Brain microvascular endothelial cell (primary cell): ENCODE data around the gene CHST9.

ENCODE experiments used
- DNase-seq: peaks from one replicate; pipeline ENCODE4 v3.0.0-alpha.2; 2020
- H3K27ac ChIP-seq: fragments of 250-450 bp; sonication (Bioruptor Pico); 2 replicates; pipeline ENCODE4 v1.5.1; 2020; ENCODE audit warnings: mild to moderate bottlenecking, moderate library complexity
- H3K27me3 ChIP-seq: fragments of 250-450 bp; sonication (Bioruptor Pico); replicated peaks from 2 replicates; pipeline ENCODE4 v1.5.1; 2020; ENCODE audit warnings: mild to moderate bottlenecking
- H3K36me3 ChIP-seq: fragments of 250-450 bp; sonication (Bioruptor Pico); replicated peaks from 2 replicates; pipeline ENCODE4 v1.5.1; 2020; ENCODE audit warnings: mild to moderate bottlenecking
- H3K4me3 ChIP-seq: 2 replicates; pipeline ENCODE4 v1.5.1; 2011; ENCODE audit warnings: low read depth, mild to moderate bottlenecking, control low read depth, low read length, moderate library complexity
- in situ Hi-C: cut with HindIII; loops from 2 replicates; pipeline ENCODE4 v1.10.0; 2017; ENCODE audit warnings: low sequenced_read_pairs, low pct_ligation_motif_present
- TF ChIP-seq, protein P1 (sequence below): IDR thresholded peaks from 2 replicates; pipeline ENCODE4 v1.5.1; 2011; ENCODE audit warnings: low read depth, mild to moderate bottlenecking, moderate library complexity, low read length, control low read depth, inconsistent platforms; ENCODE audit errors: missing control alignments

The CHST9 gene

DNA sequence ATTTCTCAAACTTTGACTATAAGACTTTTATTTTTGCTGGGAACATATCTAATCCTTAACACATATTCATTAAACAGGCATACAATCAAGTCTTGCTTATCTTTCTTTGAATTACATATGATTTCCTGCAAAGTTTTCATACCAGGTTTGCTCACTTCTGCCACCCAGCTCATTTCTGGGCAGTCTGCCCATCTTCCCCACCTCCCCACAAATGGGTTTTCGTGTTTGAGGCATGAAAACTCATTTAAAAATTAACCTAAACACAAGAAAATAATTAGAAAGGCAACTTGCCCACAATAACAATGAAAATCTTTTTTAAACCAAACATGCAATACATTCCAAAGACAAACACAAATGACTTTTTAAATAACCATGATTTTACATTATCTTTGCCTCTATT, 3.4 kb downstream of the CHST9 start:
- in situ Hi-C loops, result no loop called here
- Histone ChIP-seq H3K36me3 (no peaks in the 10 kb centered on the region), H3K4me3 (no peak overlapping the region), H3K27ac (no peak overlapping the region), H3K27me3 (peaks cover 3% of the 10 kb centered on the region)
- no peak for DNase-seq
- TF ChIP-seq, protein P1, sequence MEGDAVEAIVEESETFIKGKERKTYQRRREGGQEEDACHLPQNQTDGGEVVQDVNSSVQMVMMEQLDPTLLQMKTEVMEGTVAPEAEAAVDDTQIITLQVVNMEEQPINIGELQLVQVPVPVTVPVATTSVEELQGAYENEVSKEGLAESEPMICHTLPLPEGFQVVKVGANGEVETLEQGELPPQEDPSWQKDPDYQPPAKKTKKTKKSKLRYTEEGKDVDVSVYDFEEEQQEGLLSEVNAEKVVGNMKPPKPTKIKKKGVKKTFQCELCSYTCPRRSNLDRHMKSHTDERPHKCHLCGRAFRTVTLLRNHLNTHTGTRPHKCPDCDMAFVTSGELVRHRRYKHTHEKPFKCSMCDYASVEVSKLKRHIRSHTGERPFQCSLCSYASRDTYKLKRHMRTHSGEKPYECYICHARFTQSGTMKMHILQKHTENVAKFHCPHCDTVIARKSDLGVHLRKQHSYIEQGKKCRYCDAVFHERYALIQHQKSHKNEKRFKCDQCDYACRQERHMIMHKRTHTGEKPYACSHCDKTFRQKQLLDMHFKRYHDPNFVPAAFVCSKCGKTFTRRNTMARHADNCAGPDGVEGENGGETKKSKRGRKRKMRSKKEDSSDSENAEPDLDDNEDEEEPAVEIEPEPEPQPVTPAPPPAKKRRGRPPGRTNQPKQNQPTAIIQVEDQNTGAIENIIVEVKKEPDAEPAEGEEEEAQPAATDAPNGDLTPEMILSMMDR, result no peak

DNA sequence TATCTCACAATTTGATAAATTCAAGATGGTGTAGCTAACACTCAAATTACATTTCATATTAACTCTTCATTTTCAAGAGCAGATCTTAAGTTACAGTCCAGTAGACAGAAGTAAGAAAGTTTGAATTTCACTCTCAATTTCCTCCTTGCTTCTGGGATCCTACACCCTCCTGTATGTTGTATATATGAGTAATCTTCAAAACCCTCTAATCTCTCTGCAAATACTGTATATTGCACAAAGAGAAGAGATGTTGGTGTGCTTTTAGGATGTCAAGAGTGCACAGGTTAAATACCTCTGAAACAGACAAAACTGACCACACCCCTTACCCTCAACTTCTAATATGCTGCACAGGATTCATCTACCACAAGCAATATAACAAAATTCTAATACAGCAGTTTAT, 6.7 kb downstream of the CHST9 start:
- Histone ChIP-seq H3K4me3 (no peak overlapping the region), H3K27ac (no peak overlapping the region), H3K36me3 (no peaks in the 10 kb centered on the region), H3K27me3 (no peaks in the 10 kb centered on the region)
- in situ Hi-C loops, result no loop called here
- DNase-seq, result no peak
- TF ChIP-seq, protein P1, result no peak

DNA sequence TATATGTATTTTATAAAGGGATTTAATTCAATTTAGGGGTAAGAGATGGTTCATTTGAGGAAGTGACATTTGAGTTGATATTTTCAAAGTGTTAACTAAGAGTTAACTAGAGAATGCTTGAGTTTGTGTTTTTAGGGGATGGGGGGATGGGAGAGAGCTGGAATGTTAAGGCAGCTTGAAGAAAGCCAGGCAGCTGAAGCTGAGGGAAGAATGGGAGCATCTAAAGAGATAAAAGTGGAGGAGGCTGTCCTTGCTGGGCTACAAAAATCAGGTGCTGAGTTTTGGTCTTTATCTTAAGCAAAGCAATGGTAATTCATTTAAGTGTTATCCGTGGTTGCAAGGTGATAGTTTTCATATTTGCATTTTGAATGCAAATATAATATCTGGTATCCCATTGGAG, 9.2 kb downstream of the CHST9 start:
- Histone ChIP-seq H3K4me3 (no peak overlapping the region), H3K27ac (no peak overlapping the region), H3K36me3 (no peaks in the 10 kb centered on the region), H3K27me3 (no peaks in the 10 kb centered on the region)
- in situ Hi-C loops, result no loop called here
- TF ChIP-seq, protein P1, result no peak
- DNase-seq, result no peak

DNA sequence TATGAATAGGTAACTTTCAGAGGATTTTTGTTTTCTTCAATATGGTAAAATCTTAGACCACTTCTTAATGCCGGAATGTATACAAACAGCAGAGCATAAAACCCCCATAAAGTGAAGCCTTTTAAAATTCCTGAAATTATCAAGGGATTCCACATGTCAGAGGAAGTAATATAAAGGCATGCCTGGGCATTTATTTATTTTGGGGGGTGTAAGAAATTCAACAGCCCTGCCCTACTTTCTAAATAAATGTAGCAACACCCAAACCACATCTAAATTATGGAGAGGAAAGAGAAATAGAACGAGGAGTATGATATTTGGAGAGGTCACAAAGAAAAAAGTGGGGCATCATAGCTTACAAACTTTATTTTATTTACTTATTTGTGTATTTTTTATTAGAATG, 9.9 kb downstream of the CHST9 start:
- no peak for DNase-seq
- Histone ChIP-seq H3K27me3 (no peaks in the 10 kb centered on the region), H3K27ac (no peak overlapping the region), H3K36me3 (no peaks in the 10 kb centered on the region), H3K4me3 (no peak overlapping the region)
- TF ChIP-seq, protein P1, result no peak
- in situ Hi-C loops, result no loop called here

- H3K27ac ChIP-seq, result no peak overlapping the region
- H3K36me3 ChIP-seq, result no peaks in the 10 kb centered on the region
- no peaks in the 10 kb centered on the region for H3K27me3 ChIP-seq
- in situ Hi-C loops, result no loop called here
- TF ChIP-seq, protein P1, result no peak
- H3K4me3 ChIP-seq, result no peak overlapping the region
- DNase-seq, result no peak
These were observed 13.1 kb downstream of the CHST9 start for GRCh38 chr18:27171993-27172392.

DNA sequence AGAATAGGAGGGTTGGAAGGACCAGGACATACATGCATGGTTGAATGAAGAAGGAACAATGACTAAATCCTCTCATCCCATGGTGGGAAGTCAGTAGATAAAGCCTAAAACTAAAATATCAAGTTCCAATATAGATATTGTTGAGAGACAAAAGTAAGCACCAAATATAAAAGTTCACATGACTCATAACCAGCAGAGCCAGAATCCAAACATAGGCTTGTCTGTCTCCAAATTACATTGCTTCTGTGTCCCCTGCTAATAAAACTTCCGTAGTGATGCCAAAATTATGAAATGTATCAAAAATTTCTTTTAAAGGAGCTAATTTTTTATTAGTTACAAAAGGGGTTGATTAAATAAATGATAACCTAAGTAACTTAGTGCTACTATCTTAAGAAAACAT, 19.7 kb downstream of the CHST9 start:
- Histone ChIP-seq H3K27ac (no peak overlapping the region), H3K4me3 (no peak overlapping the region), H3K36me3 (no peaks in the 10 kb centered on the region), H3K27me3 (no peaks in the 10 kb centered on the region)
- no peak for DNase-seq
- TF ChIP-seq, protein P1, result no peak
- in situ Hi-C loops, result no loop called here
